Loucy (cell line): ENCODE measurements around the gene SERPINB1.

Experiments
- H2AFZ ChIP-seq: fragments of 200-600 bp; sonication (generic); 2 replicates; pipeline ENCODE4 v1.6.0; 2016; ENCODE audit warnings: antibody characterized with exemption, mild to moderate bottlenecking, low read length, moderate library complexity
- H3F3A ChIP-seq: fragments of 200-600 bp; 2 replicates; pipeline ENCODE4 v1.6.0; 2016; ENCODE audit warnings: antibody characterized with exemption, low read depth, mild to moderate bottlenecking
- H3K27me3 ChIP-seq: fragments of 200-600 bp; sonication (generic); 2 replicates; pipeline ENCODE4 v1.6.1; 2014; ENCODE audit warnings: low read length, mild to moderate bottlenecking; ENCODE audit not compliant: insufficient read depth, poor library complexity, severe bottlenecking
- H3K36me3 ChIP-seq: fragments of 200-600 bp; sonication (generic); 2 replicates; pipeline ENCODE4 v1.6.1; 2016; ENCODE audit warnings: low read length; ENCODE audit not compliant: insufficient read depth
- H3K4me1 ChIP-seq: fragments of 200-600 bp; sonication (generic); 2 replicates; pipeline ENCODE4 v1.5.1; 2014; ENCODE audit warnings: low read length, mild to moderate bottlenecking; ENCODE audit not compliant: insufficient read depth, poor library complexity, severe bottlenecking
- H3K4me2 ChIP-seq: fragments of 200-600 bp; sonication (generic); 2 replicates; pipeline ENCODE4 v1.6.0; 2014; ENCODE audit warnings: antibody characterized with exemption, low read length, low read depth, mild to moderate bottlenecking; ENCODE audit not compliant: poor library complexity, severe bottlenecking
- H3K4me3 ChIP-seq: fragments of 200-600 bp; sonication (generic); 2 replicates; pipeline ENCODE4 v1.5.1; 2014; ENCODE audit warnings: low read length, mild to moderate bottlenecking, mixed read lengths; ENCODE audit not compliant: poor library complexity, severe bottlenecking
- H3K79me2 ChIP-seq: fragments of 200-600 bp; sonication (generic); 2 replicates; pipeline ENCODE4 v1.6.1; 2014; ENCODE audit warnings: low read length; ENCODE audit not compliant: insufficient read depth
- H3K9ac ChIP-seq: fragments of 200-600 bp; sonication (generic); 2 replicates; pipeline ENCODE4 v1.6.0; 2014; ENCODE audit warnings: mild to moderate bottlenecking, low read depth, low read length, moderate library complexity; ENCODE audit not compliant: poor library complexity, severe bottlenecking
- H3K9me2 ChIP-seq: fragments of 200-600 bp; sonication (generic); replicated peaks from 2 replicates; pipeline ENCODE4 v1.6.1; 2016; ENCODE audit warnings: low read depth, low read length, mixed read lengths
- H3K9me3 ChIP-seq: fragments of 200-600 bp; sonication (generic); 2 replicates; pipeline ENCODE4 v1.6.1; 2014; ENCODE audit warnings: mild to moderate bottlenecking, antibody characterized with exemption, low read length, low read depth; ENCODE audit not compliant: insufficient read depth
- H4K20me1 ChIP-seq: fragments of 200-600 bp; sonication (generic); 2 replicates; pipeline ENCODE4 v1.6.0; 2014; ENCODE audit warnings: antibody characterized with exemption, low read length, mild to moderate bottlenecking; ENCODE audit not compliant: insufficient read depth, poor library complexity, severe bottlenecking
- CTCF ChIP-seq: fragments of 200-600 bp; sonication (generic); conservative IDR thresholded peaks from 2 replicates; pipeline ENCODE4 v1.5.1; 2014; ENCODE audit warnings: mild to moderate bottlenecking, antibody characterized with exemption, low read length
- EZH2phosphoT487 ChIP-seq: fragments of 200-600 bp; IDR thresholded peaks from 2 replicates; pipeline ENCODE4 v1.6.1; 2018; ENCODE audit warnings: antibody characterized with exemption, mild to moderate bottlenecking, moderate library complexity, borderline replicate concordance

Gene SERPINB1

GRCh38 chr6:2844008-2844407 is 2.3 kb upstream of the SERPINB1 start:
- H3K9ac ChIP-seq, result no peak overlapping the region
- peaks cover 32% of the 10 kb centered on the region for H3K4me1 ChIP-seq

DNA sequence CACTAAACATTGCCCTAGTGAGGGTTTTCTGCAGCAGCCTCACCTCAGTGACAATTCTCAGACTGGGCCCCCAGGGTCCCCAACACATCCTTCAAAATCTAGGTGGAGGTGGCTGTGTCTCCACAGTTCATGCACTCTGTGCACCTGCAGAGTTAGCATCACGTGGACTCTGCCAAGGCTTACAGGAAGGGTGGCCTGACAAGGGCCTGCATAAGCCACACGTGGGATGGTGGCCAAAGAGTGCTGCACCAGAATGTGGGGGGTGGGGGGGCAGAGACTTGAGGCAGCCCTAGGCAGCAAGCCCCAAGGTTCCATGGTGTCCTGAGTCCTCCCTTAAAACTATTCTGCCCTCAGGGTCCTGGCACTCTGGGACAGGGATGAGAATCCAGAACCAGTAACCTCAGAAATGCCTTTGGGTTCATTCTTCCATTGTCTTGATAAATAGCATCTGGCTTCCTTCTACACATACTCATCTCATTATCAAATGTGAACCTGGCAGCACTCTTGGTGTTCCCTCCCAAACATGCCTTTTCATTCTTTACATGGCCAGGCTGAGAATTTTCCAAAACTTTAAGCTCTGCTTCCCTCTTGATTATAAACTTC is 1.6 kb upstream of the SERPINB1 start:
- H3K4me2 ChIP-seq, result no peak overlapping the region
- no peaks in the 10 kb centered on the region for H3K9me3 ChIP-seq
- no peaks in the 10 kb centered on the region for H3K27me3 ChIP-seq
- H3K4me3 ChIP-seq, result no peak overlapping the region
- H2AFZ ChIP-seq, result no peak overlapping the region
- no peaks in the 10 kb centered on the region for H3K9me2 ChIP-seq
- H3F3A ChIP-seq, result peaks cover 2% of the 10 kb centered on the region; the same call in 1 of the 2 replicates
- 0 out of 2 replicates have a peak, but pooled peaks cover 2% of the 10 kb centered on the region for H3K36me3 ChIP-seq
- H3K4me1 ChIP-seq, result peaks cover 38% of the 10 kb centered on the region
- no peak overlapping the region for H3K9ac ChIP-seq
- TF ChIP-seq EZH2phosphoT487 (no peak), CTCF (no peak)
- H4K20me1 ChIP-seq, result peaks cover 28% of the 10 kb centered on the region
- peaks cover 38% of the 10 kb centered on the region for H3K79me2 ChIP-seq

More at GRCh38 chr6:2844008-2844407, 2.3 kb upstream of the SERPINB1 start:
- Histone ChIP-seq H4K20me1 (peaks cover 23% of the 10 kb centered on the region), H3K4me2 (no peak overlapping the region), H3K9me3 (no peaks in the 10 kb centered on the region), H3K36me3 (no peaks in the 10 kb centered on the region), H3F3A (peaks cover 2% of the 10 kb centered on the region; the same call in 1 of the 2 replicates), H3K27me3 (no peaks in the 10 kb centered on the region), H3K9me2 (no peaks in the 10 kb centered on the region), H2AFZ (no peak overlapping the region), H3K4me3 (no peak overlapping the region), H3K79me2 (peaks cover 32% of the 10 kb centered on the region)
- no peak for TF ChIP-seq EZH2phosphoT487
- TF ChIP-seq CTCF, result no peak

DNA sequence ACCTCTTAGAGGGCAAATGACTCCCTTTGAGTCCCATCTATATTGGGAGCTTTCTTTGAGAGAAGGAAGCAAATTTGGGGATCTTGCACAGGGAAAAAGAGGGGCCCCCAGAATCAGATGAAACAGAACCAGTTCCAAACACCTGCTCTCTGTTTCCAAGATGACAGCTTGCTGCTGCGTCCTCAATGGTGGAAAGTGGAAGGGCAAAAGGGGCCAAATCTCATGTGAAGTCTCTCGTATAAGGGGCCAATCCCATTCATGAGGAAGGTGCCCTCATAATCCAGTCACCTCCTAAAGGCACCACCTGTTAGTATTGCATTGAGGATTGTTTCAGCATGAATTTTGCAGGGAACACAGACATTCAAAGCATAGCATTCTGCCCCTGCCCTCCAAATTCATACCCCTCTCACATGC is 483 bp upstream of the SERPINB1 start:
- Histone ChIP-seq H2AFZ (no peak overlapping the region), H3K4me3 (peak overlapping the region; percentile 87)

More for the DNA sequence above, 483 bp upstream of the SERPINB1 start:
- H3K9me3 ChIP-seq, result no peaks in the 10 kb centered on the region
- TF ChIP-seq EZH2phosphoT487 (no peak), CTCF (no peak)
- H3K4me2 ChIP-seq, result peak overlapping the region; percentile 98
- H3K79me2 ChIP-seq, result peaks cover 44% of the 10 kb centered on the region
- H4K20me1 ChIP-seq, result peaks cover 28% of the 10 kb centered on the region
- peaks cover 4% of the 10 kb centered on the region; the same call in 1 of the 2 replicates for H3K36me3 ChIP-seq
- H3K9ac ChIP-seq, result peak overlapping the region; percentile 31
- peaks cover 41% of the 10 kb centered on the region for H3K4me1 ChIP-seq
- no peaks in the 10 kb centered on the region for H3K27me3 ChIP-seq
- H3F3A ChIP-seq, result peaks cover 2% of the 10 kb centered on the region; the same call in 1 of the 2 replicates
- no peaks in the 10 kb centered on the region for H3K9me2 ChIP-seq
